Heart left ventricle (tissue), 16 donors: ENCODE results near the gene SLC39A11. TPM values are rescaled to one million over a fixed set of nuclear protein-coding genes. Genes with fewer than 3 reads are reported as not detected.

ENCODE experiments used
- ATAC-seq, 4 donors: fragments of 200-7000 bp; cut with Tn5 transposase; one replicate each; pipeline ENCODE4 v1.9.1; 2020 to 2022; ENCODE audit warnings: moderate library complexity in 4 of 4, mild to moderate bottlenecking in 3 of 4, moderate number of reproducible peaks in 1 of 4
- DNase-seq, 5 donors: peaks; one replicate each; pipeline ENCODE4 v3.0.0-alpha.2; 2020
- H3K27ac ChIP-seq, 12 donors: fragments of 200-600 bp; sonication (generic) in 4 of 12; one replicate each; pipeline versions ENCODE4 v1.5.0 to v1.8.0; 2016 to 2022; ENCODE audit warnings: mild to moderate bottlenecking in 2 of 12
- H3K27me3 ChIP-seq, 9 donors: fragments of 200-600 bp; sonication (generic) in 2 of 9; one replicate each; pipeline versions ENCODE4 v1.5.1 to v1.8.0; 2016 to 2022; ENCODE audit warnings: mild to moderate bottlenecking in 3 of 9
- H3K36me3 ChIP-seq, 9 donors: fragments of 200-600 bp; sonication (generic) in 2 of 9; one replicate each; pipeline versions ENCODE4 v1.5.0 to v1.8.0; 2018 to 2022; ENCODE audit warnings: mild to moderate bottlenecking in 2 of 9
- H3K4me1 ChIP-seq, 12 donors: fragments of 200-600 bp; sonication (generic) in 4 of 12; one replicate each; pipeline versions ENCODE4 v1.5.0 to v1.8.0; 2016 to 2022; ENCODE audit warnings: mild to moderate bottlenecking in 3 of 12
- H3K4me3 ChIP-seq, 12 donors: fragments of 200-600 bp; sonication (generic) in 4 of 12; one replicate each; pipeline versions ENCODE4 v1.5.0 to v1.8.0; 2017 to 2022; ENCODE audit warnings: mild to moderate bottlenecking in 9 of 12, moderate library complexity in 4 of 12
- H3K9me3 ChIP-seq, 12 donors: fragments of 200-600 bp; sonication (generic) in 4 of 12; one replicate each; pipeline versions ENCODE4 v1.5.0 to v1.8.0; 2016 to 2022; ENCODE audit warnings: mild to moderate bottlenecking in 1 of 12
- POLR2A ChIP-seq, 2 donors: fragments of 450-650 bp; IDR thresholded peaks; one replicate each; pipeline ENCODE4 v1.6.1; 2017; ENCODE audit warnings: antibody characterized with exemption in 2 of 2, mild to moderate bottlenecking in 2 of 2, moderate library complexity in 2 of 2
- WGBS, 4 donors: extraction: QIAGEN DNeasy Blood & Tissue Kit in 2 of 4; methylation state at CpG; one replicate each; pipeline versions ENCODE4 v1.1.5 to v1.1.7; 2013 to 2018; 5-methylcytosine and 5-hydroxymethylcytosine counted together
- intact Hi-C, 10 donors: fragments of 100-400 bp; cut with DNase I; formaldehyde crosslinking; loops; one replicate each; pipeline versions ENCODE4 v1.11.1 to v1.14.2; 2022
- polyA plus RNA-seq, 2 donors: library from polyadenylated mRNA; stranded (reverse); fragments of 200-250 nt; gene quantifications; one replicate each; pipeline ENCODE4 v1.2.3, GENCODE V29; 2013
- total RNA-seq, 9 donors: library from RNA; depleted of rRNA in 2 of 9; stranded (reverse); fragments of >200 nt in 2 of 9; fragmentation: NEBNext Ultra II Directional in 3 of 9; extraction: Animal tissue kit (Norgen Biotek cat#: 25700) in 3 of 9; gene quantifications; one replicate each; pipeline versions ENCODE4 v1.1.0 to v1.2.4, GENCODE V29; 2016 to 2023
- TF ChIP-seq, protein P1 (sequence below), 12 donors: fragments of 200-600 bp; sonication (generic) in 4 of 12; IDR thresholded peaks; one replicate each; pipeline versions ENCODE4 v1.5.0 to v1.8.0; 2018 to 2022; ENCODE audit warnings: antibody characterized with exemption in 12 of 12, mild to moderate bottlenecking in 5 of 12
- donor health status: ischemic (EF 13 %, LVEDD 7.1; RV severe dilation, severe dysfunction).
- donor health status: healthy with polysubstance abuse.
- donor health status: DM: no; HTN: yes; CAD: no.
- donor health status: DM: no; HTN: no; CAD: no.
- donor health status: ischemic (EF 25% LVEDD 6.9; RV normal size, moderate dysfunction).
- donor health status: ischemic (EF 25% LVEDD 5.7; RV mildly dilated, moderate dysfunction).
- donor health status: healthy.
- donor health status: DM: yes; HTN: yes; CAD: no.
- donor health status: ischemic (EF 35%, LVEDD 5.7; RV mildly dilated, moderate dysfunction).
- donor health status: nonischemic (EF 11% LVEDD 7.7; RV severe dilation, severe dysfunction).
- donor health status: DM: yes; HTN: yes; CAD: no.
- donor health status: PGD.
- donor health status: ischemic (EF 29% LVEDD 5.4; RV normal size, mild dysfunction).
- donor health status: nonischemic (EF 23%, LVEDD 6.1; RV moderate dilation, normal function).

The SLC39A11 gene
- total and polyA plus RNA-seq, 11 donors = 2.5 to 23.3 (median 8.4) TPM

DNA sequence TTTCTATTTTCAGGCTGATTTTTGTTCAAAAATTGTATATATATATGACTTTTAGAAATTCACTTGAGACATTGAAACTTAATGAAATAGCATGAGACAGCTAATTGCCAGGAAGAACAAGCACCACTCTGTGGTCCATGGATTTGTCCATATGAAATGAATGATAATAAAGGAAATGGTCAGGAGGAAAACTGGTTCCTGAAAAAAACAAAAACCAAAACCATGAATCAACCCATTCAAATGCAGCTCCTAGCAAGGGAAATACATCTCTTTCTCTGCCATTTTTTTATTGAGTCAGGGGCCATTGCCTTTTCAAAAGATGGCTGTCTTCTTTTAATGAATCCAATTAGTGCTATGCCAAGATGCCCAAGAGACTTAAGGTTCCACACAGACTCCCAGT, 230.7 kb downstream of the SLC39A11 start:
- Histone ChIP-seq H3K4me1 (no peaks in the 10 kb centered on the region), H3K27ac (no peak overlapping the region), H3K36me3 (no peaks in the 10 kb centered on the region), H3K4me3 (no peak overlapping the region), H3K27me3 (no peaks in the 10 kb centered on the region), H3K9me3 (peaks cover 0 to 21% (median 0%) of the 10 kb centered on the region in 12 donors)
- intact Hi-C loops = no loop called here
- ATAC-seq = no peak
- no peak for DNase-seq
- TF ChIP-seq, protein P1, sequence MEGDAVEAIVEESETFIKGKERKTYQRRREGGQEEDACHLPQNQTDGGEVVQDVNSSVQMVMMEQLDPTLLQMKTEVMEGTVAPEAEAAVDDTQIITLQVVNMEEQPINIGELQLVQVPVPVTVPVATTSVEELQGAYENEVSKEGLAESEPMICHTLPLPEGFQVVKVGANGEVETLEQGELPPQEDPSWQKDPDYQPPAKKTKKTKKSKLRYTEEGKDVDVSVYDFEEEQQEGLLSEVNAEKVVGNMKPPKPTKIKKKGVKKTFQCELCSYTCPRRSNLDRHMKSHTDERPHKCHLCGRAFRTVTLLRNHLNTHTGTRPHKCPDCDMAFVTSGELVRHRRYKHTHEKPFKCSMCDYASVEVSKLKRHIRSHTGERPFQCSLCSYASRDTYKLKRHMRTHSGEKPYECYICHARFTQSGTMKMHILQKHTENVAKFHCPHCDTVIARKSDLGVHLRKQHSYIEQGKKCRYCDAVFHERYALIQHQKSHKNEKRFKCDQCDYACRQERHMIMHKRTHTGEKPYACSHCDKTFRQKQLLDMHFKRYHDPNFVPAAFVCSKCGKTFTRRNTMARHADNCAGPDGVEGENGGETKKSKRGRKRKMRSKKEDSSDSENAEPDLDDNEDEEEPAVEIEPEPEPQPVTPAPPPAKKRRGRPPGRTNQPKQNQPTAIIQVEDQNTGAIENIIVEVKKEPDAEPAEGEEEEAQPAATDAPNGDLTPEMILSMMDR (IDR thresholded peaks at IDR 0.05) = no peak
- no peak for TF ChIP-seq POLR2A (IDR thresholded peaks at IDR 0.05)

DNA sequence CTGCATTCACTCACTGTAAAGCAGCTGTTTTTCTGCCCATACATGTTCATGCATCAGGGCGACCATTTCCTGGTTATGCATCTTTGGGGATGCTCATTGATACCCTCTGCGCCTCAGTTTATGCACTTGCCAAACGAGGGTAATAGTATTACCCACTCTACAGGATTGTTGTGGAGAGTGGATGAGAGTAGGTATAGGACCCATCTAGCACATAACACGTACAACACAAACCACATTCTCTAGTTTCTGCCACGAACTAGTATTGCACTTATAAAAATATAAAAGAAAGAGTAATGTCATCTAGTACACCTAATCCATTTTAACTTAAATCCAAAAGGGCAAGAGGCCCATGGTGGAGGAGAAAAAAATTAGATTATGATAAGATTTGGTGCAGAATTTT, 231.7 kb downstream of the SLC39A11 start:
- intact Hi-C loops = no loop called here
- DNase-seq (no peak), ATAC-seq (no peak)
- H3K27me3 ChIP-seq = no peaks in the 10 kb centered on the region
- peaks cover 0 to 16% (median 0%) of the 10 kb centered on the region in 12 donors for H3K9me3 ChIP-seq
- 73 to 94% (median 87%) methylated on average over 5 of the region's 5 CpGs for WGBS, 4 donors
- no peaks in the 10 kb centered on the region for H3K4me1 ChIP-seq
- no peaks in the 10 kb centered on the region for H3K36me3 ChIP-seq
- no peak overlapping the region for H3K27ac ChIP-seq
- no peak overlapping the region for H3K4me3 ChIP-seq
- TF ChIP-seq POLR2A (IDR thresholded peaks at IDR 0.05) = no peak
- TF ChIP-seq, protein P1 (IDR thresholded peaks at IDR 0.05) = no peak

DNA sequence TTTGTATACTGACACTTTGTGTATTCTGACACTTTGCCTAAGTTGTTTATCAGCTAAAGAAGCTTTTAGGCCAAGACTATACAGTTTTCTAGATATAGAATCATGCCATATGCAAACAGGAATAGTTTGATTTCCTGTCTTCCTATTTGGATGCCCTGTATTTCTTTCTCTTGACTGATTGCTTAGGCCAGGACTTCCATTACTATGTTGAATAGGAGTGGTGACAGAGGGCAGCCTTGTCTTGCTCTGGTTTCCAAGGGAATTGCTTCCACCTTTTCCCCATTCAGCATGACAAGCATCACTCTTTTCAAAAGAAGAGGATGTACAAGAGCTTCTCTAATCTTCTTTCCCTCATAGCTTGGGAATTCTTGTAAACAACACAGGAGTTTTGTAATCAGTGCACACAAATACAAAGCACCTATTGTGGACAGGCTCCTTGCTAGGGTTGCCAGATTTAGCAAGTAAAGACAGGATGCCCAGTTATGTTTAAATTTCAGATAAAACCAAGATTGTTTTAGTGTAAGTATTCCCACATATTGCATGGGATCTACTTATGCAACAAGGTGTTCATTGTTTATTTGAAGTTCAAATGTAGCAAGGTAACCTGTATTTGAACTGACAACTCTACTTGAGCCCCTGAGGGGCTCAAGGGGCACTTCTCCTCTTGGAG, 233.5 kb downstream of the SLC39A11 start:
- Histone ChIP-seq H3K27ac (no peak overlapping the region), H3K36me3 (no peaks in the 10 kb centered on the region), H3K4me1 (no peaks in the 10 kb centered on the region), H3K4me3 (no peak overlapping the region), H3K27me3 (no peaks in the 10 kb centered on the region), H3K9me3 (peaks cover 0 to 15% (median 0%) of the 10 kb centered on the region in 12 donors)
- ATAC-seq (no peak), DNase-seq (no peak)
- TF ChIP-seq, protein P1 (IDR thresholded peaks at IDR 0.05) = no peak
- TF ChIP-seq POLR2A (IDR thresholded peaks at IDR 0.05) = no peak
- intact Hi-C loops = no loop called here

DNA sequence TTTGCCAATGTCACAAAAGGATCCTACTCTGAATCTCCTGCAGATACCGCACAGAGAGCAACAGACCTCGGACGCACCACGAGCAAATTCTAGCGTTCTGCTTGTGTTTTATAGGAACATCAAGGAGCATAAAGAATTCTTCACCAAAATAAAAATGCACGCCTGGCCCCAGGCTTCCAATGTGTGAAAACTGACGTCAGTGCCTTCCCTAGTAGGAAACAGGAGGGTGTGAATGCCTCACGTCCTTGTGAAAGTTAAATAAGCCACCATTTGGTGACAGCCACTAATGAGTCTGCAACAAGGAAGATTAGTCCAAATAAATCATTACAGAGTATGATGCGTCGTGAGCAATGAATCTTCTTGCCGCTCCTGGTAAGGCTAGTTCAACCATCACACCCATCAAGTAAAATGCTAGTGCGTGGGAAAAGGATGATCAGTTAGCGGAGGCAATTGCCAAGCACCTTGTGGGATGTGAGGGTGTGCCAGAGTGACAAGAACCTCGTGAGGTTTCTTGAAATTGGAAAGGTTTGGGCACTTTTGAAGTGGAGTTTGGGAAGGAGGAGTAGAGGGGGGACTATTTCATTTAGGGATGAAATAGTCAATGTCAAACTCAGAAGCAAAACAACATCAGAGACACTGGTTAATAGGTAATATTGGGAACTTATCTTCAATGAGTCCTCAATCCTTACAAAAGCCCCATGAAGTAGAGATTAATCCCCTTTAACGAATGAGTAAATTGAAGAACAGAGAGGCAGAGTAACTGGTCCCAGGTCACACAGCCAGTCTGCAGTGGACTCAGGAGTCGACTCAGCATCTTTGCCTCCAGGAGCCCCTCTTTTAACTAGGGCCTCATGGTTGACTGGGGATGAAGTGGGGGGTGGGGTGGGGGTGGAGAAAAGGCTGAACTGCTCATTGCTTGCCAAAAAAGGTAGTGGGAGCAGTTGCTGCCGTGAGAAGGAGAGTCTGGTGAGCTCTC, 238.8 kb downstream of the SLC39A11 start:
- TF ChIP-seq POLR2A (IDR thresholded peaks at IDR 0.05) = no peak
- TF ChIP-seq, protein P1 (IDR thresholded peaks at IDR 0.05) = no peak
- Histone ChIP-seq H3K27ac (no peak overlapping the region), H3K27me3 (no peaks in the 10 kb centered on the region), H3K36me3 (peaks cover 0 to 5% (median 0%) of the 10 kb centered on the region in 9 donors), H3K4me1 (no peaks in the 10 kb centered on the region), H3K9me3 (peaks cover 0 to 9% (median 0%) of the 10 kb centered on the region in 12 donors), H3K4me3 (no peak overlapping the region)
- ATAC-seq (no peak), DNase-seq (no peak)
- WGBS, 4 donors = 70 to 77% (median 72%) methylated on average over 17 of the region's 17 CpGs
- intact Hi-C loops = no loop called here
